ENCODE data around the gene TMUB2.
"Not testable (repeated sequence)": the region's sequence is repeated elsewhere in the genome, so short reads cannot be mapped to it uniquely, and the experiment has no call there.

The TMUB2 gene

DNA sequence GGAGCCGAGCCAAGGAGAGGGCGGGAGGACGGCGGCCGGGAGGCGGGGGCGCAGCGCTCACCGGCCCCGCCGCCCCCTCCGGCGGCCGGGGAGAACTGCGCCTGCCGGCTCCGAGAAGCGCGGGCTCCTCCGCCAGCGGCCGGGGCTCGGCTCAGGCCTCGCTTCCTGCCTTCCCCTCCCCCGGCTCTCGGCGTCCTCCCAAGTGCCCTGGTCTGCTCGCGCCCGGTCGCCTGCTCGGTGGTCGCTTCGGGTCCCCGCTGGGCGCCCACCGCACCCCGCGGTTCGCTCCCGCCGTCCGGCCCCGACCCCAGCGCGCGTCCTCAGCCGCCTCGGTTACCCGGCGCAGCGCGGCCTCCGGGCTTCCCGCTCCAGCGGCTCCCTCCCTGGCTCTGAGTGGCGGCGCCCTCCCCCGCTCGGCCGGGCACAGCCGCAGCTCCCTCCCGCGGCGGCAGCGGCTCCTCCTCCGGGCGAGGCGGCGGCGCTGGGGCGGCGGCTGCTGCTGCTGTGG lies 32.4 kb downstream of the TMUB2 start:
- DNase-seq (ENCODE audit: low spot score), result peak; percentile 25

DNA sequence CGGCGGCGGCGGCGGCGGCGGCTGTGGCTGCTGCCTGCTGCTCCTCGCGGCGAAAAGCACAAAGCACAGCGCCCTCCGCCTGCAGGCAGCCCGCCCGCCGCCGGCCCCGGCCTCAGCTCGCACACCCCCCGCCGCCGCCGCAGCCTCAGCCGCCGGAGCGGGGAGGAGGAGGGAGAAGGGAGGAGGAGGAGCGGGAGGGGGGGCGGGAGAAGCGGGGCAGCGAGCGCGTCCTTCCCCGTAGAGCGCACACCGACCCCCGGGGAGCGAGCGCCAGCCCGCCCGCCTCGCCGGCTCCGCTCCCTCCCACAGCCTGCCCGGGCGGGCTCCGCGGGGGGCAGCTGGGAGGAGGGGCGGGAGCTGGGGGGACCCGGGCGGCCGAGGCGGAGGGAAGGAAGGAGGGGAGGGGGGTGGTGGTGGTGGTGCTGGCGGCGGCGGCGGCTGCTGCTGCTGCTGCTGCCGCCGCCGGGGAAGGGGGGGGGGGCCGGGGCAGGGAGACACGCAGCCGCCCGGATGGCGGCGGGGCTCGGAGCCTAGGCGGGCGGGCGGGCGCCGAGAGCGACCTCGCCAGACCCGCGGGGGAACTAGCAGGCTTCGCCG lies 32.9 kb downstream of the TMUB2 start, which contains the start of gene UBTF:
Gene UBTF, minus strand, starts transcription at position 60 of the 597 bp plus-strand sequence. CDS start 1,446 bp downstream, outside the sequence.
- peak; percentile 71 for DNase-seq (ENCODE audit: low spot score)

- DNase-seq (ENCODE audit: low spot score), result peak; percentile 40
Observed at GRCh38 chr17:44220213-44221083, 33.7 kb downstream of the TMUB2 start.

DNA sequence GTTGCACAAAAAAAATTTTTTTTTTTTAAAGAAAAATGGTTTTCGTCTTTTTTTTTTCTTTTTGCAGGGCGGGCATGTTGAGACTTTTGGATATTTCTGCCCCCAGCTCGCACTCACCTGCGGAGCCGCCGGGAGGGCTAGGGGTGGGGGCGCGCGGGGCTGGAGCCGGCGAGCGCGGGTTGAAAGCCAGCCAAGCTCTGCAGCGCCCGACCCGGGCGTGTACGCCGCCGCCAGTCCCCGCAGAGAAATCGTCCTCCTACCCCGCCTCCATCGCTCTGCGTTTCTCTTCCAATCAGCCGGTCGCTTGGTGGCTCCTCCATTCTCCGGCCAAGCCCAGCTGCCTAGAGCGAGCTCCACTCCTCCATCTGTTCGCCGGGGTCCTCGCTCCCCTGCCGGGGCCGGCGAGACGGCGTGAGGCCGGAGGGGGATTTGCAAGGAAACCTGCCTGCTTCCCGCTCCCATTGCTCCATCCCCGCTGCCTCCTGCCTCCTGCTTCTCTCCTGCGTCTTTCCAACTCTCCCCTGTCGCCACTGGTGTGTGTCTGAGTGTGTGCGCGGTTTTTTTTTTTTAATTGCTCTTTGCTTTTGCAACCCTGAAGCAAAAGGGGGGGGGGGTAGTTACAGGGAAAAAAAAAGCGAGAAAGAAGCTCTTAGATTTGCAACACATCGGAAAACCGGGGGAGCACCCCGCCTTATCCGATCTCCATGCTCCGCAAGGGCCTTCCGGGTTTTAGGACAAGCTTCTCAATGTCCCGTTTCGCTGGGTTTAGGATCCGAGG lies 34.5 kb downstream of the TMUB2 start:
- peak; percentile 85 for DNase-seq (ENCODE audit: low spot score)

DNA sequence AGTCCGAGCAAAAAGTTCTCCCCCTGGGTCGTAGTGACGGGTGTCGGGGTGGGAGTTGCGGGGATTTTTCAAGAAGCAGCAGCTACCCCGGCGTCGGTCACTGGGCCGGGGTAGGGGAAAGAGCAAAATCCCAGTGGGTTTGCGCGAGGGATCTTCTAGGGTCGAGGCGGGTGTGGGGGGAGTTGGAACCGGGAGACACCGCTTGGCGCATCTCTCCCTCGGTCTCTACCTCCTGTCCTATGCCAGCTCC lies 35.0 kb downstream of the TMUB2 start:
- DNase-seq (ENCODE audit: low spot score), result no peak

DNA sequence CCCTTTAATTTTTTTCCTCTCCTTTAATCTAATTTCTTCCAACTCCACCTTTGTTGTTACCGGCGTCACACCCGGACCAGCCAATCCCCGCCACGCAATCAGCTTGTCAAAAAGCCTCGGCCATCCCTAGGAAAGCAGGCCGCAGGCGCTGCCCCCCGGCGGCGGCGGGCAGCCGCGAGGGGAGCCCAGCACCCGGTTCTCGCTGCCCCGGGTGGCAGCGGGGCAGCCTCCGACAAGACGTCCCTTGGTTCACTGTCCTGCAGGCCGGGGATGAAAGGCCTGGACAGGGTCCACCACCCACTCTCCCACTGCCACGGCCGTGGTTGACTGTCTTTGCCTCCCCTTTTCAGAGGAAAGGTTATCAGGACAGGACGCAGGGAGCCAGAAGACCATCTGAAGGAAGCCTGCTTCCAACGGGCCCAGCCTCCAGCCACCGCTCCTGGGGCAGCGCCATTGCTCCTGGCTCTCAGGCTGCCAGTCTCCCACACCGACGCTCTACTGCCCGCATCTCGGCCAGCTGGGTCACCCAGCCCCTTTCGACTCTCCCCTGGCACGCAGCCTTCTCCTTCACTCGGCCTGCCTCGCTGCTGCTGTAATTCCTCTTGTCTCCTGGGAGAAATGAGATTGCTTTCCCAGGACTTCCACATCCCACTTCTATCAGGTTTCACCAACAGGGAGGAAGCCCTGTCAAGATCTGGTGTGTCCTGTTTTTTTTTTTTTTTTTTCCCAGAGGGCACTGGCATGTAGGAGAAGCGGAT lies 35.5 kb downstream of the TMUB2 start:
- DNase-seq (ENCODE audit: low spot score), result peak; percentile 89

DNA sequence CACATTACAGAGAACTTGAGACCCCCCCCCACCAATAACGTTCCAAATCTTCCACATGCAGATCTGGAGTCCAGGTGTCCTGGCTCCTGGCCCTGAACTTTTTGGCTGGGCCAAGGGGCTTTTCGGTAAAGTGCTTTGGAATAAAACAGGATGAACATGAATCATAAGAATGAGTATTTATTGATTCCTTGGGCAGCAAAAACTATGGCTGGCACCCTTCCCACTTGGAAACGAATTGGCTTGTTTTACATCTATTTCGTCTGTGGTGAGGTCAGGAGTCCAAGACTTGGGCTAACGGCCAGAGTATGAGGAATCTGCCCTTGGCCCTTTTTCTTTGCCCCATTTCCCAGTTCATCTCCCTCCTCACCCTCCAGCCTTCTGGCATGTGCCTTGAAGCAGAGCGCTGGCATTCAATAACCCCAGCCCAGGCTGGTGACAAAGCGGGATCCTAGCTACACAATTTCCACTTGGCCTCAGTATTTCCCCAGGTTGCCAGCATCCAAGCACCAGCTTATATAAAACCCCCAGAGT lies 36.8 kb downstream of the TMUB2 start:
- DNase-seq (ENCODE audit: low spot score), result peak; percentile 47

GRCh38 chr17:44229090-44229489 lies 42.3 kb downstream of the TMUB2 start:
- DNase-seq (ENCODE audit: low spot score), result no peak

GRCh38 chr17:44230140-44230539 lies 43.4 kb downstream of the TMUB2 start:
- no peak for DNase-seq (ENCODE audit: low spot score)

- no peak for DNase-seq (ENCODE audit: low spot score)
Observed at GRCh38 chr17:44232061-44232460, 45.3 kb downstream of the TMUB2 start.

GRCh38 chr17:44233582-44233981 lies 46.8 kb downstream of the TMUB2 start:
- DNase-seq (ENCODE audit: low spot score), result peak; percentile 7

- DNase-seq (ENCODE audit: low spot score), result no peak
Observed at GRCh38 chr17:44235583-44235936, 48.8 kb downstream of the TMUB2 start.

- no peak for DNase-seq (ENCODE audit: low spot score)
Observed at GRCh38 chr17:44236444-44236991, 49.7 kb downstream of the TMUB2 start.

DNA sequence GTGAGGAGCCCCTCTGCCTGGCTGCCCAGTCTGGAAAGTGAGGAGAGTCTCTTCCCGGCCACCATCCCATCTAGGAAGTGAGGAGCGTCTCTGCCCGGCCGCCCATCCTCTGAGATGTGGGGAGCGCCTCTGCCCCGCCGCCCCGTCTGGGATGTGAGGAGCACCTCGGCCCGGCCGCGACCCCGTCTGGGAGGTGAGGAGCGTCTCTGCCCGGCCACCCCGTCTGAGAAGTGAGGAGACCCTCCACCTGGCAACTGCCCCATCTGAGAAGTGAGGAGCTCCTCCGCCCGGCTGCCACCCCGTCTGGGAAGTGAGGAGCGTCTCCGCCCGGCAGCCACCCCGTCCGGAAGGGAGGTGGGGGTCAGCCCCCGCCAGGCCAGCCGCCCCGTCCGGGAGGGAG lies 51.1 kb downstream of the TMUB2 start:
- not testable (repeated sequence) for DNase-seq (ENCODE audit: low spot score)

DNA sequence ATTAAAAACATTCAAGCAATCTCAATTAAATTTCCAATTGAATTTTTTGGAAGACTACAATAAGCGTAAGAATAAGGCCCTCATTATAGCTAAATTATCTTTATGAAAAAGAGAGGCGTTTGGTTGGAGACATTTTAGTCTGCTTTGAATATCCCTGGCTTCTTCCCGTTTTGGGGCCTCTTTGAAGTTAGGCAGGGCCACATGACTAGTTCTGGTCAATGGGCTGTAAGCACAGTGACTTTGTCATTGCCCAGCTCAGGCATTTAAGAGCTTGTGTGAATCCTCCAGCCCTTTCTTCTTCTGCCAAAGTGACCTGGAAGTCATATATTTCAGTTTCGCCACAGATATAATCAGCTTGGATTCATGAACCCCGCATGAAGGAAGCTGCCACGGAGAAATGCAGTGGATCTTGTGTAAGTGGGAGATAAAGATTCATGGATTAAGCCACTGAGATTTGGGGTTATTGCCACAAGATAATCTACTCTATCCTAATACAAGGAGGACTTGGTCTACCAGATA lies 54.4 kb downstream of the TMUB2 start:
- DNase-seq (ENCODE audit: low spot score), result no peak

Data from Ammon's horn (tissue), 1 donor.